NCI-H1092 (cell line): ENCODE data around the gene ADGRF4.
A peak's percentile ranks its signal among the peaks of the same experiment; 100 is the strongest.

Source experiments
- DNase-seq: peaks from one replicate; lab custom pipeline; 2025; lab: John Stamatoyannopoulos, UW

Gene ADGRF4

GRCh38 chr6:47681201-47681990 is 17.0 kb upstream of the ADGRF4 start:
- no peak for DNase-seq

GRCh38 chr6:47686411-47686810 is 12.0 kb upstream of the ADGRF4 start:
- DNase-seq = no peak

GRCh38 chr6:47687432-47687831 is 10.9 kb upstream of the ADGRF4 start:
- no peak for DNase-seq

- DNase-seq = no peak
These were observed 8.2 kb upstream of the ADGRF4 start for GRCh38 chr6:47690214-47690613.

GRCh38 chr6:47690791-47691190 is 7.6 kb upstream of the ADGRF4 start:
- peak; percentile 29 for DNase-seq

- no peak for DNase-seq
These were observed 455 bp upstream of the ADGRF4 start for GRCh38 chr6:47697925-47698324.

GRCh38 chr6:47700053-47700452 is 1.7 kb downstream of the ADGRF4 start:
- no peak for DNase-seq

- DNase-seq = no peak
These were observed 2.2 kb downstream of the ADGRF4 start for GRCh38 chr6:47700596-47700995.

GRCh38 chr6:47701363-47701762 is 3.0 kb downstream of the ADGRF4 start:
- no peak for DNase-seq

- DNase-seq = peak; percentile 40
These were observed 10.8 kb downstream of the ADGRF4 start for GRCh38 chr6:47709160-47709559.

- no peak for DNase-seq
These were observed 11.9 kb downstream of the ADGRF4 start for GRCh38 chr6:47710295-47710694.

- no peak for DNase-seq
These were observed 14.8 kb downstream of the ADGRF4 start for GRCh38 chr6:47713200-47713599.

- no peak for DNase-seq
These were observed 16.4 kb downstream of the ADGRF4 start for GRCh38 chr6:47714802-47715201.

GRCh38 chr6:47715782-47716181 is 17.4 kb downstream of the ADGRF4 start:
- no peak for DNase-seq

- no peak for DNase-seq
These were observed 17.8 kb downstream of the ADGRF4 start for GRCh38 chr6:47716207-47716606.

GRCh38 chr6:47718571-47718970 is 20.2 kb downstream of the ADGRF4 start:
- DNase-seq = no peak

- no peak for DNase-seq
These were observed 22.8 kb downstream of the ADGRF4 start for GRCh38 chr6:47721189-47721588.

- DNase-seq = no peak
These were observed 23.8 kb downstream of the ADGRF4 start for GRCh38 chr6:47722194-47722593.

- DNase-seq = no peak
These were observed 25.9 kb downstream of the ADGRF4 start for GRCh38 chr6:47724300-47724699.

- no peak for DNase-seq
These were observed 29.0 kb downstream of the ADGRF4 start for GRCh38 chr6:47727391-47727790.

GRCh38 chr6:47729019-47729418 is 30.6 kb downstream of the ADGRF4 start:
- no peak for DNase-seq

- no peak for DNase-seq
These were observed 31.1 kb downstream of the ADGRF4 start for GRCh38 chr6:47729457-47729856.

- peak; percentile 3 for DNase-seq
These were observed 35.6 kb downstream of the ADGRF4 start for GRCh38 chr6:47733879-47734558.
